NCI-H1105 treated with DMSO at 0.1 percent for 48 hours (cell line): ENCODE results near the gene NAPB.
A peak's percentile ranks its signal among the peaks of the same experiment; 100 is the strongest.
"Not testable (repeated sequence)": the region's sequence is repeated elsewhere in the genome, so short reads cannot be mapped to it uniquely, and the experiment has no call there.

Experiments used
- DNase-seq: peaks from one replicate; lab custom pipeline; 2025; lab: John Stamatoyannopoulos, UW

NAPB gene

GRCh38 chr20:23420943-23421931 lies at the start of gene NAPB:
Gene NAPB, minus strand, starts transcription at chr20:23421488. Its CDS starts 86 bp downstream, at chr20:23421402.
- peak; percentile 93 for DNase-seq

DNA sequence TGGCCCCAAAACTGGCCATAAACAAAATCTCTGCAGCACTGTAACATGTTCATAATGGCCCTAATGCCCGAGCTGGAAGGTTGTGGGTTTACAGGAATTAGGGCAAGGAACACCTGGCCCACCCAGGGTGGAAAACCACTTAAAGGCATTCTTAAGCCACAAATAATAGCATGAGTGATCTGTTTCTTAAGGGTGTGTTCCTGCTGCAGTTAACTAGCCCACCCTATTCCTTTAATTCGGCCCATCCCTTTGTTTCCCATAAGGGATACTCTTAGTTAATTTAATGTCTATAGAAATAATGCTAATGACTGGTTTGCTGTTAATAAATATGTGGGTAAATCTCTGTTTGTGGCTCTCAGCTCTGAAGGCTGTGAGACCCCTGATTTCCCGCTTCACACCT lies 45.7 kb upstream of the NAPB start:
- not testable (repeated sequence) for DNase-seq

DNA sequence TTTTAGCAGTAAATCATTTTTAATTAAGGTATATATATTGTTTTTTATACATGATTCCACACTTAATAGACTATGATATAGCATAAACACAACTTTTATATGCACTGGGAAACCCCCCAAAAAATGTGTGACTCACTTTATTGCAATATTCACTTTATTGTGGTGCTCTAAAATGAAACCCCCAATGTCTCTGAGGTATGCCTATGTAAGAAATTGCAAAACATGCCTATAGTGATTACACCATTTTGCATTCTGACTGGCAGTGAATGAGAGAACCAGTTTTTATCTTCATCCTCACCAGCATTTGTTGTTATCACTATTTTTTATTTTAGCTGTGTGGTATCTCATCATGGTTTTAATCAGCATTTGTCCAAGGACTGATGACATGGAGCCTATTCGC lies 39.9 kb upstream of the NAPB start:
- no peak for DNase-seq

GRCh38 chr20:23459461-23460150 lies 38.3 kb upstream of the NAPB start:
- DNase-seq = no peak

DNA sequence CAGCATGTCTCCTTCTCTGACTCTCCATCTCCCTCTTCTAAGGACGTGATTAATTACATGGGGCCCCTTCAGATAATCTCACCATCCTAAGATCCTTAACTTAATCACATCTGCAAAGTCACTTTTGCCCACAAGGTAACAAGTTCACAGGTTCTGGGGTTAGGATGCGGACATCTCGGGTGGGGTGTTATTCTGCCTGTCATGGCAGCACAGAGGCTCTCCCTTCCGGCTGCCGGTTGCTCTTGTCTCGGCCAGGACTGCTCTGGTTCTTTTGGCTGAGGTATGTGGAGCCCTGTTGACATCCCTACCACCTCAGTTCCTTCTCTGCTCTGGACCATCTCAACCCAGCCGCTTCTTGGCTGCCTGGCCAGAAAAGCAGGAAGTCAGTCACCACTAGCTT lies 35.6 kb upstream of the NAPB start:
- DNase-seq = no peak

GRCh38 chr20:23456409-23456808 lies 35.1 kb upstream of the NAPB start:
- no peak for DNase-seq

DNA sequence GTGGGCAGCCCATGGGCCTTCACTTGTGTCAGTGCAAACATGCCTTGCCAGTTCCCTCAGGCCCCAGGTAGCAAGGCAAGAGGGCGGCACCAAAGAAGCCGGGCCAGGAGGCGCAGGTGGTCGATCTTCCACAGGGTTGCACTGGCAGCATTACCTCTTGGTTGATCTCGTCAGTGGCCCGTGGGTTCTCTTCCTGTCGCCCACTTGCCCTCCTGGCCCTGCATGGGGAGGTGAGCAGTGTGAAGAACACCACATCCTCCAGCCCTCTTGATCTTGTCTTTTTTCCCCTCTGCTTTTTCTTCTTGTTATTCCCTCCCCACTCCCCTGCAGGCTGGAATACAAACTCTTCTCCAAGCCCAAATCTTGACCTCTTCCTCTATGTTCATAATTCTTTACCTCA lies 34.4 kb upstream of the NAPB start:
- DNase-seq = no peak

GRCh38 chr20:23454816-23455215 lies 33.5 kb upstream of the NAPB start:
- no peak for DNase-seq

- no peak for DNase-seq
Measured at GRCh38 chr20:23453549-23454543, 32.6 kb upstream of the NAPB start.

DNA sequence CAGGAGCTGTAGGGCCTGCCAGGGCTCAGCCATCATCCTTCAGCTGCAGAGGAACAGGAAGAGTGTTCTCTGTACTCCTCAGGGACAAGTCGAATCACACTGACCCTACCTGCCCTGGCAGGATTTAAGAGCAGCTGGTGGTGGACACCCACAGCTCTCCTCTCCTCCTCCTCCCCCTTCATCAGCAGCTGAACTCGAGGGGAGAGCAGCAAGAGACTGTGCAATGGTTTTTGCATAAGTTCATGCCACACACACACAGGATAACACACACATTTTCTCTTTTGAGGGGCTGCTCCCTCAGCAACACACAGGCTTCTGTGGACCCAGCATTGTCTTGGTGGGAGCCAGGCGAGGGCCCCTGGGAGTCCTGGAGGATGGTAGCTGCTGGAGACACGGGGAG lies 31.5 kb upstream of the NAPB start, which contains the start of gene CST11:
TSS of gene CST11 (minus strand) at position 101 of the 400 bp plus-strand sequence. CDS start at position 36, 65 bp downstream.
- no peak for DNase-seq

- DNase-seq = no peak
Measured at GRCh38 chr20:23451956-23452487, 30.7 kb upstream of the NAPB start.

GRCh38 chr20:23450877-23451276 lies 29.6 kb upstream of the NAPB start:
- no peak for DNase-seq

- DNase-seq = no peak
Measured at GRCh38 chr20:23449421-23449820, 28.1 kb upstream of the NAPB start.

DNA sequence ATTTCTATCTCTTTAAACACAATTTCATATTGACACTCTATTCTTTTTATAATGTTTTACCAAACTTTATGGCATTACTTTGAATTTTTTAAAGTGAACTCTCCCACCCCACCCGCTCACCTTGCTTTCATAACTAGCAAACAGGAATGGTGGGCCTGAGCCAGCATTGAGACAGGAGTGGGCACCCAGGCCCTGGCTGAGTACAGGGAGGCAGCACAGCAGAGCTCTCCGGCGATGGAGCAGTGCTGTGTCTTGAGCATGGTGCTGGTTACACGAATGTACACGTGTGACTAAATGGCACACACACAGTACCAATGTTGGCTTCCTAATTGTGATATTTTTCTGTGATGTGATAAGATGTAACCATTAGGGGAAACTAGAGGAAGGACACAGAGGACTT lies 26.9 kb upstream of the NAPB start:
- DNase-seq = no peak

DNA sequence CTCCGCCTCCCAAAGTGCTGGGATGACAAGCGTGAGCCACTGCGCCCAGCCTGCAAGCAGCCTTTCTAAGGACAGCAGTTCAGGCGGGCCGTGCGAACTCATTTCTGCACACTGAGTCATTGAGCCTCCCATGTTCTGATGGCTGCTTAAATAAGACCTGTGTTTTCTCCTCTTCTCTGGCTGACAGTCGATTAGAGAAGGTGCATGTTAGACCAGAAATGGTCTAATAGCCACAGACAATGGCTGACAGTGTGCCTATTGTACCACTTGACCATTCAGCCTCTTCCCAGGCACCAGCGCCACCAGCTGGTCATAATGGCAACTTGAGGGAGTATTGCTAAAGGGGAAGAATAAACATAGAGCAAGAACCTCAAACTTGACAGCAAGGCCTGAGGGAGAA lies 25.2 kb upstream of the NAPB start:
- peak; percentile 41 for DNase-seq

DNA sequence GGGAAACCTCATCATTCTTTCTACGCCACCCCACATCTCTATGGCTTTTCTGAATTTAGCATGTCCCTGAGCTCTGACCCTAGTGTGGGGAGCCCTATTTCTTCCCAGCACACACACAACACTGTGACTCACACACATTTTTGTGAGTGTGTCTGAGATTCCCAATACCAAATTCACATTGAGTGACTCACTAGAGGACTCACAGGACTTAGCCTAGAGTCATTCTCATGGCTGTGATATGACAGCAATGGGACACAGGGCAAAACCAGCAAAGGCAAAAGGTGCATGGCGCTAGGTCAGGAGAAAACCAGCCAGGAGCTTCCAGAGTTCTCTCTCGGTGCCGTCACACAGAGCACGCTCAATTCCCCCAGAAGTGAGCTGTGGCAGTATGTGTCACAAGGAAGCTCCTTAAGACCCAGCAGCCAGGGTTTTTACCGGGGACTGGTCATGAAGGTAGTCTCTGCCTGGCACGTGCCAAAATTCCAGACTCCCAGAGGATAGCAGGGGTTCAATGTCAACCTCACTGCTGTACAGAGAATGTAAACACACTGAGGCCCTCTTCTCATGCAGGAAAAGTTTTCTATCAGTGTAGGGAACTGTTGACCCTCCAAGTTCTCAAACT lies 24.4 kb upstream of the NAPB start:
- DNase-seq = no peak

DNA sequence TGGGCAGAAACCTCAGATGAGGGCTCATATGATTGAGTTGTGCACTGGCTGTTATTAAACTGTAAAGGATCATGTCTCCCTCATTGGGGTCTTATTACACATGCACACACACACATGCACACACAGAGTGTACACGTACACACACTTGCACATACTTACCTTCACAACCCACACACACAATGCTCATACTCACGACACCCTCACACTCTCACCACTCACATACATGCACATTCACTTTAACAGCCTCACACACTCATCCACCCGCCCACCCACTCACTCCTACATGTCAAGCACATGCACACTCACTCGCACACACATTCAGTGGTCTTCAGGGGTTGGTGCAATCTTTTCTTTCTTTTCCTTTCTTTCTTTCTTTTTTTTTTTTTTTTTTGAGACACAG lies 23.6 kb upstream of the NAPB start:
- no peak for DNase-seq

DNA sequence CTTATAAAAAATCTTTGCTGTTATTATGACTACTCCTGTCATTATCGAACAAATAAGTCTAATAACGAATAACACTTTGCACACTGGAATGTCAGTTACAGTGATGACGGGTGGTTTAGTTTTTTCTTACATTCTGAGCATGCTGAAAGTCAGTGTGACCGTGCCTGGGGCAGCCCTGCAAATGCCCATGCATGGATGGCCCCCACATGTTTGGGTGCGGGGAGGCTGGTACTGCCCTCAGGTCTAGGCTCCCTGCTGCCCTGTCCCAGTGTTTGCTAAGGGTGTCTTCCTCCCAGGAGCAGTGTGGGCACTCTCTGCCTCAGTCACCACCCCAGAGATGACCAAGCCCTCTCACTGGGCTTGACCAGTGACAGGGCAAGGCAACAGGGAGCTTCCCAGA lies 21.1 kb upstream of the NAPB start:
- no peak for DNase-seq

DNA sequence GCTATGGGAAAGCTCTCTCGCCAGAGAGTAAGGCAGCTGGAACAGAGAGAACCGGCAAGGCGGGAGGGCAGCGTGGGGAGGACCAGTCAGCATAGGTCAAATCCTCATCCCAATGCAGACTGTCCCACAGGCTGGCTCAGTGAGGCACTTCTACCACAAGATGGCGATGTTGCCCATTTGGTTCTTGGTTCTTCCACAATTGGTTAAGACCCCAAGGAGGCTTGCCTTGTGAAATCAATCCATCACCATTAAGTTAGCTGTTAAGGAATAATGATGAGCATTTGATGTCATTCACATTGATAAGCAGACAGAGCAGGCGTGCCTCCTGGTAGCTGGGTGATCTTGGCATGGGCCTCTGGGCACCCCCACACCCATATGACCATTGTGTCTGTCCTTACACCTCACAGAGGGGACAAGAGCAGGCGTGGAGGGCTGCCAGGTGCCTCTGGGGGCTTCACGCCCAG lies 20.6 kb upstream of the NAPB start:
- DNase-seq = peak; percentile 67

- DNase-seq = no peak
Measured at GRCh38 chr20:23440004-23440403, 18.7 kb upstream of the NAPB start.

DNA sequence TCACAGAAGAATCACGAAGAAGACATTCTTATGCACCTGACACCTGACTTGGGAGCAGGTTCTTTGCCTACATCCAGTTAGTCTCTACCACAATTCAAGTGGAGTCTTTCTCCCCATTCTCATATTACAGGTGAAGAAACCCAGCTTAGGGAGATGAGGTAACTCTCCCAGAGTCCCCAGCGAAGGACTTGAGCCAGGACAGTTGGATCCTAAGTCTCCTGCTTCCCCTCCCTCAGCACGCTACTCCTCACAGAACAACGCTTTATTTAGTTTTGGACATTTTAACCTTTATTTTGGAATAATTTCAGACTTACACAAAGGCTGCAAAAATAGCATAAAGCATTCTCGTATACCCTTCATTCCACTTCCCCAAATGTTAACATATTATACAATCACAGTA lies 17.4 kb upstream of the NAPB start:
- DNase-seq = no peak
